H9 (cell line): ENCODE measurements around the gene NCEH1. TPM values are rescaled to one million over a fixed set of nuclear protein-coding genes. Genes with fewer than 3 reads are reported as not detected.

Experiments
- DNase-seq: peaks from one replicate; pipeline ENCODE4 v3.0.0-alpha.2; 2017
- H2AFZ ChIP-seq: one replicate; pipeline ENCODE4 v1.6.1; 2013; ENCODE audit warnings: mild to moderate bottlenecking, low read length, control low read depth, moderate library complexity
- H2AK5ac ChIP-seq: 2 replicates; pipeline ENCODE4 v1.6.1; 2013; ENCODE audit warnings: low read length, control low read depth, mixed read lengths; ENCODE audit not compliant: insufficient read length
- H2BK120ac ChIP-seq: one replicate; pipeline ENCODE4 v1.6.1; 2013; ENCODE audit warnings: low read depth, mild to moderate bottlenecking, low read length, control low read depth, inconsistent platforms; ENCODE audit not compliant: poor library complexity, severe bottlenecking
- H2BK12ac ChIP-seq: 2 replicates; pipeline ENCODE4 v1.6.1; 2013; ENCODE audit warnings: low read length, control low read depth, mixed read lengths, low read depth; ENCODE audit not compliant: insufficient read length
- H2BK15ac ChIP-seq: 2 replicates; pipeline ENCODE4 v1.6.1; 2013; ENCODE audit warnings: low read depth, low read length, control low read depth
- H2BK20ac ChIP-seq: one replicate; pipeline ENCODE4 v1.6.1; 2013; ENCODE audit warnings: low read depth, mild to moderate bottlenecking, low read length, control low read depth, inconsistent platforms; ENCODE audit not compliant: poor library complexity, severe bottlenecking
- H2BK5ac ChIP-seq: 2 replicates; pipeline ENCODE4 v1.6.1; 2013; ENCODE audit warnings: low read length, control low read depth, mixed read lengths; ENCODE audit not compliant: insufficient read length
- H3K14ac ChIP-seq: 2 replicates; pipeline ENCODE4 v1.6.1; 2013; ENCODE audit warnings: low read length, control low read depth; ENCODE audit not compliant: insufficient read depth
- H3K18ac ChIP-seq: 2 replicates; pipeline ENCODE4 v1.6.1; 2013; ENCODE audit warnings: low read depth, mild to moderate bottlenecking, mixed read lengths, low read length, control low read depth; ENCODE audit not compliant: insufficient read length
- H3K23ac ChIP-seq: 2 replicates; pipeline ENCODE4 v1.6.1; 2013; ENCODE audit warnings: low read length, control low read depth, mixed read lengths, low read depth; ENCODE audit not compliant: insufficient read length
- H3K23me2 ChIP-seq: 2 replicates; pipeline ENCODE4 v1.6.1; 2013; ENCODE audit warnings: low read depth, mild to moderate bottlenecking, mixed read lengths, low read length, control low read depth; ENCODE audit not compliant: insufficient read length, poor library complexity, severe bottlenecking
- H3K27ac ChIP-seq: 2 replicates; pipeline ENCODE4 v1.5.1; 2013; ENCODE audit warnings: low read length, control low read depth, mixed read lengths, low read depth; ENCODE audit not compliant: insufficient read length
- H3K27me3 ChIP-seq: 2 replicates; pipeline ENCODE4 v1.6.1; 2013; ENCODE audit warnings: low read length, control low read depth, inconsistent platforms; ENCODE audit not compliant: insufficient read depth
- H3K4ac ChIP-seq: 2 replicates; pipeline ENCODE4 v1.6.1; 2013; ENCODE audit warnings: low read depth, mild to moderate bottlenecking, control low read depth, inconsistent platforms, low read length, moderate library complexity
- H3K4me1 ChIP-seq: 2 replicates; pipeline ENCODE4 v1.6.1; 2013; ENCODE audit warnings: low read length, control low read depth, inconsistent platforms; ENCODE audit not compliant: insufficient read depth
- H3K4me2 ChIP-seq: 2 replicates; pipeline ENCODE4 v1.6.1; 2013; ENCODE audit warnings: low read length, control low read depth, mixed read lengths; ENCODE audit not compliant: insufficient read length, insufficient read depth
- H3K56ac ChIP-seq: 2 replicates; pipeline ENCODE4 v1.6.1; 2013; ENCODE audit warnings: low read depth, mild to moderate bottlenecking, mixed read lengths, low read length, control low read depth; ENCODE audit not compliant: insufficient read length
- H3K79me1 ChIP-seq: 2 replicates; pipeline ENCODE4 v1.6.1; 2013; ENCODE audit warnings: low read depth, mild to moderate bottlenecking, moderate library complexity, low read length, control low read depth, inconsistent platforms; ENCODE audit not compliant: insufficient read depth, poor library complexity, severe bottlenecking
- H3K79me2 ChIP-seq: 2 replicates; pipeline ENCODE4 v1.6.1; 2013; ENCODE audit warnings: low read length, control low read depth, inconsistent platforms; ENCODE audit not compliant: insufficient read depth
- H3K9ac ChIP-seq: 2 replicates; pipeline ENCODE4 v1.6.1; 2013; ENCODE audit warnings: low read length, control low read depth, mixed read lengths; ENCODE audit not compliant: insufficient read length; ENCODE audit errors: extremely low read depth
- H3K9me3 ChIP-seq: one replicate; pipeline ENCODE4 v1.6.1; 2013; ENCODE audit warnings: low read depth, low read length, inconsistent platforms; ENCODE audit not compliant: control insufficient read depth
- H3T11ph ChIP-seq: one replicate; pipeline ENCODE4 v1.6.1; 2013; ENCODE audit warnings: mild to moderate bottlenecking, low read length, control low read depth, inconsistent platforms
- H4K20me1 ChIP-seq: one replicate; pipeline ENCODE4 v1.6.1; 2013; ENCODE audit not compliant: control insufficient read depth, insufficient read length, insufficient read depth
- H4K5ac ChIP-seq: 2 replicates; pipeline ENCODE4 v1.6.1; 2013; ENCODE audit warnings: low read depth, mild to moderate bottlenecking, mixed read lengths, low read length, control low read depth; ENCODE audit not compliant: insufficient read length
- H4K8ac ChIP-seq: replicated peaks from 2 replicates; pipeline ENCODE4 v1.6.1; 2013; ENCODE audit warnings: low read length, control low read depth, mixed read lengths, low read depth; ENCODE audit not compliant: insufficient read length
- H4K91ac ChIP-seq: 2 replicates; pipeline ENCODE4 v1.6.1; 2013; ENCODE audit warnings: low read depth, mild to moderate bottlenecking, moderate library complexity, mixed read lengths, low read length, control low read depth; ENCODE audit not compliant: insufficient read length
- H3K27ac Mint-ChIP-seq, 3 experiments: 2 replicates in 2 of 3; 3 replicates in 1 of 3; pipeline ENCODE4 v1.8.0; 2020 to 2021; ENCODE audit warnings: mixed read lengths in 3 of 3, mild to moderate bottlenecking in 1 of 3, moderate library complexity in 1 of 3
- H3K27me3 Mint-ChIP-seq: 2 replicates; pipeline ENCODE4 v1.8.0; 2021; ENCODE audit warnings: low read depth, mild to moderate bottlenecking, moderate library complexity, mixed read lengths
- H3K36me3 Mint-ChIP-seq, 3 experiments: 2 replicates in 2 of 3; 3 replicates in 1 of 3; pipeline ENCODE4 v1.8.0; 2020 to 2021; ENCODE audit warnings: low read depth in 3 of 3, mixed read lengths in 3 of 3; ENCODE audit not compliant: insufficient read depth in 1 of 3
- H3K4me1 Mint-ChIP-seq, 2 experiments: 2 replicates each; pipeline ENCODE4 v1.8.0; 2020; ENCODE audit warnings: mixed read lengths in 2 of 2
- H3K4me3 Mint-ChIP-seq, 2 experiments: 2 replicates in 1 of 2; 3 replicates in 1 of 2; pipeline ENCODE4 v1.8.0; 2020 to 2021; ENCODE audit warnings: mild to moderate bottlenecking in 2 of 2, mixed read lengths in 2 of 2, moderate library complexity in 1 of 2
- H3K9me3 Mint-ChIP-seq, 2 experiments: 2 replicates in 1 of 2; 3 replicates in 1 of 2; pipeline ENCODE4 v1.8.0; 2020; ENCODE audit warnings: mild to moderate bottlenecking in 2 of 2, mixed read lengths in 2 of 2, moderate library complexity in 1 of 2
- WGBS: extraction: QIAGEN DNeasy Blood & Tissue Kit; methylation state at CpG from one replicate; pipeline ENCODE4 v1.1.7; 2013; ENCODE audit warnings: missing lambda C conversion rate, low lambda C conversion rate, mixed read lengths; ENCODE audit not compliant: insufficient read length; ENCODE audit errors: extremely low coverage; 5-methylcytosine and 5-hydroxymethylcytosine counted together
- total RNA-seq: library from RNA; stranded (reverse); gene quantifications from 2 replicates; pipeline ENCODE4 v1.2.1, GENCODE V29; 2021
- TF ChIP-seq, protein P1 (sequence below): fragments of 200-600 bp; sonication (generic); conservative IDR thresholded peaks from 3 replicates; pipeline ENCODE4 v1.8.0; 2021; ENCODE audit warnings: antibody characterized with exemption, mild to moderate bottlenecking

Gene NCEH1
- total RNA-seq, 1 experiment from 2014 or later, result 2.3 TPM

- no peaks in the 10 kb centered on the region for H3K9me3 Mint-ChIP-seq
- no peak overlapping the region for H4K91ac ChIP-seq
- no peak overlapping the region for H2AK5ac ChIP-seq
- H3K27ac ChIP-seq, result no peak overlapping the region
- H3K4me1 Mint-ChIP-seq, result peaks cover 21 to 27% of the 10 kb centered on the region in 2 experiments
- H4K20me1 ChIP-seq, result no peaks in the 10 kb centered on the region
- H4K5ac ChIP-seq, result no peak overlapping the region
- no peak overlapping the region for H3K18ac ChIP-seq
- peaks cover 0 to 1% (median 0%) of the 10 kb centered on the region in 3 experiments; a peak in 3 of 7 replicates for H3K36me3 Mint-ChIP-seq
- H2BK20ac ChIP-seq, result no peak overlapping the region
- WGBS, result no CpG with 5 or more reads among the region's 2 CpGs
- H2BK12ac ChIP-seq, result no peak overlapping the region
- no peak overlapping the region for H3K4ac ChIP-seq
- H3K27me3 ChIP-seq, result no peaks in the 10 kb centered on the region
- no peak overlapping the region for H3K4me2 ChIP-seq
- H2BK120ac ChIP-seq, result no peak overlapping the region
- no peaks in the 10 kb centered on the region for H3K79me1 ChIP-seq
- no peak overlapping the region for H2BK5ac ChIP-seq
- H3K14ac ChIP-seq, result no peak overlapping the region
- no peak for DNase-seq
- no peak overlapping the region for H3K56ac ChIP-seq
- TF ChIP-seq, protein P1, sequence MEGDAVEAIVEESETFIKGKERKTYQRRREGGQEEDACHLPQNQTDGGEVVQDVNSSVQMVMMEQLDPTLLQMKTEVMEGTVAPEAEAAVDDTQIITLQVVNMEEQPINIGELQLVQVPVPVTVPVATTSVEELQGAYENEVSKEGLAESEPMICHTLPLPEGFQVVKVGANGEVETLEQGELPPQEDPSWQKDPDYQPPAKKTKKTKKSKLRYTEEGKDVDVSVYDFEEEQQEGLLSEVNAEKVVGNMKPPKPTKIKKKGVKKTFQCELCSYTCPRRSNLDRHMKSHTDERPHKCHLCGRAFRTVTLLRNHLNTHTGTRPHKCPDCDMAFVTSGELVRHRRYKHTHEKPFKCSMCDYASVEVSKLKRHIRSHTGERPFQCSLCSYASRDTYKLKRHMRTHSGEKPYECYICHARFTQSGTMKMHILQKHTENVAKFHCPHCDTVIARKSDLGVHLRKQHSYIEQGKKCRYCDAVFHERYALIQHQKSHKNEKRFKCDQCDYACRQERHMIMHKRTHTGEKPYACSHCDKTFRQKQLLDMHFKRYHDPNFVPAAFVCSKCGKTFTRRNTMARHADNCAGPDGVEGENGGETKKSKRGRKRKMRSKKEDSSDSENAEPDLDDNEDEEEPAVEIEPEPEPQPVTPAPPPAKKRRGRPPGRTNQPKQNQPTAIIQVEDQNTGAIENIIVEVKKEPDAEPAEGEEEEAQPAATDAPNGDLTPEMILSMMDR, result no peak
- peaks cover 5% of the 10 kb centered on the region; the same call in 1 of the 2 replicates for H3K4me1 ChIP-seq
- H3K23ac ChIP-seq, result no peak overlapping the region
- H3K9ac ChIP-seq, result no peak overlapping the region
- peaks cover 6% of the 10 kb centered on the region for H3K23me2 ChIP-seq
- no peak overlapping the region for H4K8ac ChIP-seq
- no peak overlapping the region for H2AFZ ChIP-seq
- H3T11ph ChIP-seq, result no peak overlapping the region
- H3K79me2 ChIP-seq, result peaks cover 2% of the 10 kb centered on the region; the same call in 1 of the 2 replicates
- no peaks in the 10 kb centered on the region for H3K27me3 Mint-ChIP-seq
- H2BK15ac ChIP-seq, result no peak overlapping the region
- H3K9me3 ChIP-seq, result no peaks in the 10 kb centered on the region
- H3K4me3 Mint-ChIP-seq, result no peak overlapping the region
- peak overlapping the region in 1 of 3 experiments; percentile 10; a peak in 2 of 7 replicates for H3K27ac Mint-ChIP-seq
These were observed 35.6 kb upstream of the NCEH1 start for GRCh38 chr3:172746475-172746874.
